Measurements from ENCODE around the gene ARHGAP19. TPM values are rescaled to one million over a fixed set of nuclear protein-coding genes. Genes with fewer than 3 reads are reported as not detected.

Gene ARHGAP19
- total and polyA plus RNA-seq, 9 of the 15 experiments (the other 6 are each of a cell fraction or from before 2014, with no cell fraction given), result 14.8 to 49.5 (median 26.8) TPM

- POLR2A ChIA-PET, result no interaction called here
- Histone ChIP-seq H3K36me3 (ENCODE audit: control insufficient read depth, insufficient read depth, low read length) (peaks cover 3% of the 10 kb centered on the region; the same call in 1 of the 3 replicates), H4K20me1 (replicated peaks; ENCODE audit: control insufficient read depth, insufficient read depth, low read length) (no peaks in the 10 kb centered on the region), H3K9ac (ENCODE audit: insufficient read depth in 1 of 2, low read depth in 2 of 2, low read length in 2 of 2) (0 out of 4 replicates have a peak overlapping the region, but pooled peaks of 1 of the 2 experiments have one; percentile 42), H3K4me1 (replicated peaks in 1 of 2; ENCODE audit: control insufficient read depth in 2 of 2, insufficient read depth in 2 of 2, low read length in 2 of 2) (peaks cover 0 to 8% of the 10 kb centered on the region in 2 experiments; a peak in 2 of 5 replicates), H3K27me3 (ENCODE audit: control insufficient read depth in 2 of 2, insufficient read depth in 2 of 2, low read length in 2 of 2) (peaks cover 0 to 4% of the 10 kb centered on the region in 2 experiments; a peak in 1 of 5 replicates), H3K79me2 (ENCODE audit: control insufficient read depth, insufficient read depth, low read length) (no peaks in the 10 kb centered on the region), H3K9me3 (replicated peaks; ENCODE audit: control insufficient read depth, insufficient read depth, low read depth, low read length) (no peaks in the 10 kb centered on the region), H3K4me3 (no peak overlapping the region), H2AFZ (ENCODE audit: low read depth, low read length) (no peak overlapping the region), H3K27ac (ENCODE audit: extremely low read depth, low read depth, low read length) (no peak overlapping the region), H3K4me2 (ENCODE audit: insufficient read depth, low read length) (no peak overlapping the region), H3K9me1 (ENCODE audit: control insufficient read depth, insufficient read depth, low read length) (no peaks in the 10 kb centered on the region)
- DNase-seq (ENCODE audit: extremely low read depth in 1 of 4, low spot score in 3 of 4) (no peak), FAIRE-seq (no peak), ATAC-seq (no peak)
- BruUV-seq (replicated peaks), result no TSS peak
- CTCF ChIA-PET (ENCODE audit: low intra/inter-chr PET ratio), result interaction anchor here (0.6 kb wide), 1 partner anchor 63 kb away, joined by 4 read pairs; no protein-coding TSS in a partner anchor
- no peak for TF ChIP-seq BCLAF1 (IDR thresholded peaks at IDR 0.05; ENCODE audit: borderline replicate concordance in 1 of 2, control insufficient read depth in 1 of 2, low read depth in 2 of 2, low read length in 1 of 2)
- no peak for TF ChIP-seq HNRNPL (IDR thresholded peaks at IDR 0.05; ENCODE audit: low read depth, low read length)
- TF ChIP-seq RNF2 (IDR thresholded peaks at IDR 0.05), result no peak
- no peak for TF ChIP-seq SRSF9 (IDR thresholded peaks at IDR 0.05; ENCODE audit: borderline replicate concordance, low read depth, low read length)
- no peak for TF ChIP-seq BRD9 (IDR thresholded peaks at IDR 0.05; ENCODE audit: low read depth, partially characterized antibody)
- no peak for TF ChIP-seq CLOCK (CRISPR knock-in tag; IDR thresholded peaks at IDR 0.05; ENCODE audit: borderline replicate concordance)
- no peak for TF ChIP-seq ZNF324 (CRISPR knock-in tag; IDR thresholded peaks at IDR 0.05)
- TF ChIP-seq NCOA1 (IDR thresholded peaks at IDR 0.05; ENCODE audit: low read depth), result no peak
- TF ChIP-seq TRIM25 (IDR thresholded peaks at IDR 0.05; ENCODE audit: borderline replicate concordance), result no peak
- in situ Hi-C loops (cut with MboI), result no loop called here
- WGBS (ENCODE audit: insufficient coverage, low coverage, missing lambda C conversion rate), result 58% methylated on average over 15 of the region's 15 CpGs
- intact Hi-C loops (cut with micrococcal nuclease), result no loop called here
These were observed 76.7 kb downstream of the ARHGAP19 start for GRCh38 chr10:97215619-97216260.

Measured in K562 (cell line).